ENCODE measurements around the gene MYL3. TPM values are rescaled to one million over a fixed set of nuclear protein-coding genes. Genes with fewer than 3 reads are reported as not detected.

The MYL3 gene
- total RNA-seq, 2 donors from 2014 or later, result 1.9 TPM; not detected in 1

DNA sequence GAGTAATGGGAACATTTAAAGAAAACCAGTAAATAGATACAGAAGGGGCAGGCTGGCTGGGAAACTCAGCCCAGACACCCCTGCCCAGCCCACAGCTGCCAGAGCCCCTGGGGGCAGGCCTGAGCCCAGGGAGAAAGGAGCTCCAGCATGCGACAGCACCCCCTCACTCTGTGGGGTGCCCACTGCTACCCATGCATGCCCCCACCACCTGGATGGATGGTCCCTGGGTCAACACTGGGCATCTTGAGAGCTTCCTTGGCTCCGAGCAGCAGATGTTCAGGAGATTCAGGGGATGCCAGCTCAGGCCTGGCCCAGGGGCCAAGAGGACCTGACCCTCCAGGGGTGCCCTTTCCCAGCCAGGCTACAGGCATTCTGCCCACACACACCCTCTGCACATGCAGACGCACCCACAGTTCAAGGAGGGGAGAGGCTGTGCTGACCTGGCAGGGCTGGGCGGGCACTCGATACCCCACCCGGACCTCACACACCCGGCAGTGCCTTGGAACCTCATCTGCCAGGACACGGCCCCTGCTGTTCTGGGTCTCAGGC lies 45.8 kb upstream of the MYL3 start:
- TF ChIP-seq, protein P1, sequence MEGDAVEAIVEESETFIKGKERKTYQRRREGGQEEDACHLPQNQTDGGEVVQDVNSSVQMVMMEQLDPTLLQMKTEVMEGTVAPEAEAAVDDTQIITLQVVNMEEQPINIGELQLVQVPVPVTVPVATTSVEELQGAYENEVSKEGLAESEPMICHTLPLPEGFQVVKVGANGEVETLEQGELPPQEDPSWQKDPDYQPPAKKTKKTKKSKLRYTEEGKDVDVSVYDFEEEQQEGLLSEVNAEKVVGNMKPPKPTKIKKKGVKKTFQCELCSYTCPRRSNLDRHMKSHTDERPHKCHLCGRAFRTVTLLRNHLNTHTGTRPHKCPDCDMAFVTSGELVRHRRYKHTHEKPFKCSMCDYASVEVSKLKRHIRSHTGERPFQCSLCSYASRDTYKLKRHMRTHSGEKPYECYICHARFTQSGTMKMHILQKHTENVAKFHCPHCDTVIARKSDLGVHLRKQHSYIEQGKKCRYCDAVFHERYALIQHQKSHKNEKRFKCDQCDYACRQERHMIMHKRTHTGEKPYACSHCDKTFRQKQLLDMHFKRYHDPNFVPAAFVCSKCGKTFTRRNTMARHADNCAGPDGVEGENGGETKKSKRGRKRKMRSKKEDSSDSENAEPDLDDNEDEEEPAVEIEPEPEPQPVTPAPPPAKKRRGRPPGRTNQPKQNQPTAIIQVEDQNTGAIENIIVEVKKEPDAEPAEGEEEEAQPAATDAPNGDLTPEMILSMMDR (IDR thresholded peaks at IDR 0.05), result no peak
- TF ChIP-seq POLR2A (IDR thresholded peaks at IDR 0.05) (no peak), POLR2AphosphoS5 (IDR thresholded peaks at IDR 0.05) (no peak)
- no peak overlapping the region for H3K27ac ChIP-seq
- DNase-seq (ENCODE audit: low spot score), result no peak
- H3K4me3 ChIP-seq, result no peak overlapping the region
- H3K4me1 ChIP-seq (replicated peaks), result no peaks in the 10 kb centered on the region
- H3K9me3 ChIP-seq, result no peaks in the 10 kb centered on the region
- WGBS, result 53% methylated on average over 8 of the region's 8 CpGs
- intact Hi-C loops (cut with DNase I), result loop anchor here (5.0 kb wide), 1 partner anchor 42 kb away; no protein-coding TSS in a partner anchor
- H3K36me3 ChIP-seq, result no peaks in the 10 kb centered on the region
- H3K27me3 ChIP-seq (replicated peaks; ENCODE audit: insufficient read depth), result no peaks in the 10 kb centered on the region

DNA sequence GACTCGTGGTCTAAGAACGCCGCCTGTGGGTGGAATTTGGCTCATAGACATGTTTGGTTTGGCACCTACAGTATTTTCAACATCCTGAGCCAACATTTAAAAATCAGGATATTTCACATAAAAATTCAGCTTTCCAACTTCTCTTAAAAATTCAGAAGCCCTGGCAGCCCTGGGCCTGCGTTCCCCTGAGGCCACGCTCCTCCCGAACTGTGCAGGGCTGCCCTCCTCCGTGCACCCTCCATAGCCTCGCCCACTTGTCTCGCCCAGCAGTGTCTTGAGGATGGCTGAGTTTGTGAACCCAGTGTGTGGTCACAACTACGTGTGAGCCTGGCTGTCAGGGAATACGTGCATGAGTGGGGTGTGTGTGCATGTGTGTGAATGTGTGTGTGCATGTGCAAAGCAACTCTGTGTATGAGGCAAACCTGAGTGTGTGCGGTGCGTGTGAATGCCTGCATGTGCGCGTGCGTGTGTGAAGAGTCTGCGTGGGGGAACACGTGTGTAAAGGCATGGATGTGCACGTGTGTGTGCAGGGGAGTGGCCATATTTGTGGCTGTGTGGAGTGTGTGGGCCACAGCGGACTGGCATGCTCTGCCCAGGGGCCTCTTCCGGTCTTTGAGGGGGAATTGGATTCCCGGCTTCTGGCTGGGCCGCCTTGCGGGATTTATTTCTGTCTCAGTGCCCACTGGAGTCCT lies 45.2 kb upstream of the MYL3 start:
- Histone ChIP-seq H3K9me3 (no peaks in the 10 kb centered on the region), H3K36me3 (no peaks in the 10 kb centered on the region), H3K27ac (no peak overlapping the region), H3K4me1 (replicated peaks) (no peaks in the 10 kb centered on the region), H3K27me3 (replicated peaks; ENCODE audit: insufficient read depth) (no peaks in the 10 kb centered on the region), H3K4me3 (no peak overlapping the region)
- 52% methylated on average over 24 of the region's 24 CpGs for WGBS
- no peak for DNase-seq (ENCODE audit: low spot score)
- intact Hi-C loops (cut with DNase I), result loop anchor here (5.0 kb wide), 1 partner anchor 41 kb away; no protein-coding TSS in a partner anchor
- TF ChIP-seq, protein P1 (IDR thresholded peaks at IDR 0.05), result peak in 2 of 4 experiments; percentile 17 to 56
- no peak for TF ChIP-seq POLR2A (IDR thresholded peaks at IDR 0.05)
- no peak for TF ChIP-seq POLR2AphosphoS5 (IDR thresholded peaks at IDR 0.05)

DNA sequence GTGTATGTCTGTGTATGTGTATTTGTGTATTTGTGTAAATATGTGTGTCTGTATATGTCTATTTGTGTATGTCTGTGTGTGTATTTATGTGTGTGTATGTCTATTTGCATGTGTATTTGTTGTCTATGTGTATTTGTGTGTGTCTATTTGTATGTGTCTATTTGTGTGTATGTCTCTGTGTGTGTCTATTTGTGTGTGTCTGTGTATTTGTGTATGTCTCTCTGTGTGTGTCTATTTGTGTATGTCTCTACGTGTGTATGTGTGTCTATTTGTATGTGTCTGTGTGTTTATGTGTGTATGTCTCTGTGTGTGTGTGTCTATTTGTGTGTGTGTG lies 44.7 kb upstream of the MYL3 start:
- Histone ChIP-seq H3K27ac (no peak overlapping the region), H3K36me3 (no peaks in the 10 kb centered on the region), H3K4me1 (replicated peaks) (no peaks in the 10 kb centered on the region), H3K27me3 (replicated peaks; ENCODE audit: insufficient read depth) (no peaks in the 10 kb centered on the region), H3K9me3 (no peaks in the 10 kb centered on the region), H3K4me3 (no peak overlapping the region)
- TF ChIP-seq, protein P1 (IDR thresholded peaks at IDR 0.05), result peak in 1 of 4 experiments; percentile 45
- TF ChIP-seq POLR2AphosphoS5 (IDR thresholded peaks at IDR 0.05), result no peak
- DNase-seq (ENCODE audit: low spot score), result no peak
- 0% methylated on average over 1 of the region's 1 CpG for WGBS
- intact Hi-C loops (cut with DNase I), result loop anchor here (5.0 kb wide), 1 partner anchor 41 kb away; no protein-coding TSS in a partner anchor

DNA sequence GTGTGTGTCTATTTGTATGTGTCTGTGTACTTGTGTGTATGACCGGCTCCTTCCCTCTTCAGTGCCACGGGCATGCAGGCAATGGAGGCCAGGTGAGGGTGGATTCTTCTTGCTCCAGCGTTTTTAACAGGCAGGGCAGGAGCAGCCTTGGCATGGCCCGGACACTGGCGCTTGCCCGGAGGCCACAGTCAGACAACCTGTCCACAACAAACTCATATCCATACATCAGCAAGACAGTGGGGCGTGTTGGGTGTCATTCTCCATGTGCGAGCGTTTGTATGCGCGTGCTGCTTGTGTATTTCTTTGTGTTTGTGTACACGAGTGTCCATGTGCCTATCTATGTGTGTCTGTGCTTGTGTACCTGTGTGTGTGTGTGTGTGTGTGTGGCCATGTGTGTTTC lies 44.0 kb upstream of the MYL3 start:
- 71% methylated on average over 12 of the region's 12 CpGs for WGBS
- no peak overlapping the region for H3K4me3 ChIP-seq
- no peaks in the 10 kb centered on the region for H3K4me1 ChIP-seq (replicated peaks)
- intact Hi-C loops (cut with DNase I), result loop anchor here (5.0 kb wide), 1 partner anchor 40 kb away; no protein-coding TSS in a partner anchor
- TF ChIP-seq, protein P1 (IDR thresholded peaks at IDR 0.05), result no peak
- TF ChIP-seq POLR2AphosphoS5 (IDR thresholded peaks at IDR 0.05) (no peak), POLR2A (IDR thresholded peaks at IDR 0.05) (no peak)
- no peak for DNase-seq (ENCODE audit: low spot score)
- no peaks in the 10 kb centered on the region for H3K9me3 ChIP-seq
- H3K36me3 ChIP-seq, result no peaks in the 10 kb centered on the region
- no peak overlapping the region for H3K27ac ChIP-seq
- no peaks in the 10 kb centered on the region for H3K27me3 ChIP-seq (replicated peaks; ENCODE audit: insufficient read depth)
